ENCODE measurements around the gene STK32C.
"Not testable (repeated sequence)": the region's sequence is repeated elsewhere in the genome, so short reads cannot be mapped to it uniquely, and the experiment has no call there.

Gene STK32C

GRCh38 chr10:132317477-132317876 lies 9.7 kb upstream of the STK32C start:
- DNase-seq (ENCODE audit: low spot score): not testable (repeated sequence)

DNA sequence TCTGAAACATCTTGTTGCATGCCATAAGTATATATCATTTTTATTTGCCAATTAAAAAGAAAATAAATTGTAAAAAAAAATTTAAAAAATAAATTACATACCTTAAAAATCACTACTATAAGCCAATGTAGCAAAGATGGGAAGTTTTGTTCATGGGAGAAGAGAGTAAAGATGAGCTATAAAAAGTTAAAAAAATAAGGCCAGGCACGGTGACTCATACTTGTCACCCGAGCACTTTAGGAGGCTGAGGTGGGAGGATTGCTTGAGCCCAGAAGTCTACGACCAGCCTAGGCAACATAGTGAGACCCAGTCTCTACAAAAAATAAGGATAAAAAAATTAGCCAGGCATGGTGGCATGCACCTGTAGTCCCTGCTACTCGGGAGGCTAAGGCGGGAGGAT lies 8.4 kb upstream of the STK32C start:
- DNase-seq (ENCODE audit: low spot score): no peak

DNA sequence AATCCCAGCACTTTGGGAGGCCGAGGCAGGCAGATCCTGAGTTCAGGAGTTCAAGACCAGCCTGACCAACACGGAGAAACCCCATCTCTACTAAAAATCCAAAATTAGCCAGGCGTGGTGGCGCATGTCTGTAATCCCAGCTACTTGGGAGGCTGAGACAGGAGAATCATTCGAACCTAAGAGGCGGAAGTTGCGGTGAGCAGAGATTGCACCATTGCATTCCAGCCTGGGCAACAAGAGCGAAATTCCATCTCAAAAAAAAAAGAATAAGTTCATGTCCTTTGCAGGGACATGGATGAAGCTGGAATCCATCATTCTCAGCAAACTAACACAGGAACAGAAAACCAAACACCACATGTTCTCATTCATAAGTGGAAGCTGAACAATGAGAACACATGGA lies 7.1 kb upstream of the STK32C start:
- DNase-seq (ENCODE audit: low spot score): not testable (repeated sequence)

- no peak for DNase-seq (ENCODE audit: low spot score)
These were observed 6.6 kb upstream of the STK32C start for GRCh38 chr10:132314336-132314735.

GRCh38 chr10:132313865-132314264 lies 6.1 kb upstream of the STK32C start:
- DNase-seq (ENCODE audit: low spot score): no peak

DNA sequence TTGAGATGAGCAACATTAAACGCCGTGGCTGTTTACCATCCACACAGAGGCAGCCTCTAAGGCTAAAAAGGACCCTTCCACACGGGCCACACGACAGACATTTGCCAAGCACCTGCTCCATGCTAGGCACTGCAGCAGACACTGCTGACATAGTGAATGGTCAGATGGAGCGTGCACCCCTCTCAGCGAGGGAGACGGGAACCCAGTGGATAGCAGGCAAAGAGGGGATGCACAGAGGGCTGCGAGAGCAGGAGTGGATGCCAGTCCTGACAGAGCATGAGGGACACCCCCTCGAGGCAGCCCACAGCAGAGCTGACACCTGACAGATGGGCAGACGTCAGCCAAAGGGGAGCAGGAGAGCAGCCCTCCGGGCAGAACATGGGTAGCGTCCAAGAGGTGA lies 5.6 kb upstream of the STK32C start:
- no peak for DNase-seq (ENCODE audit: low spot score)

DNA sequence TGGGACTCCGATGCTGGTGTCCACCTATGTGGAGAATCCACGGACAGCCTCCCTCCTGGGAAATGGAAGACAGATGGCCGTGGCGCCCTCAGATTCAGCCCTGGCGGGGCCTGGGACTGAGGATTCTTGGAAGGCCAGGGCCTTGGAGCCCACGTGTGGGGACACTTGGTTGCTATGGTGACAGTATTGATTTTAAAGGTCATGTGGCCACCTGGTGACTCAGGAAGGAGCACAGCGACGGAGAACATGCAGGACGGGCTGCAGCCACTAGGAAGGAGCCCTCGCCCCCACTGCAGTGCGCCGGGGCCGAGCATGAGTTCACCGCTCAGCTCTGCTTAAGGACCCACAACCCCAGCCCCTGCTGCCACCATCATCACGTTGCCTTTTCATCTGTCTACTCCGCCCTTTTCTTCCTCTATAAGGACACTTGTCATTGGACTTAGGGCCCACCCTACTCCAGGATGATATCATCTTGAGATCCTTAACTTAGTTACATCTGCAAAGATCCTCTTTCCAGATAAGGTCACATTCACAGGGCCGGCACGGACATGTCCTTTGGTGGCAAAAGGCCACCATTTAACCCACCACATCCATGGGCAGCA lies 3.7 kb upstream of the STK32C start:
- no peak for DNase-seq (ENCODE audit: low spot score)

- DNase-seq (ENCODE audit: low spot score): no peak
These were observed 3.1 kb upstream of the STK32C start for GRCh38 chr10:132310701-132311337.

DNA sequence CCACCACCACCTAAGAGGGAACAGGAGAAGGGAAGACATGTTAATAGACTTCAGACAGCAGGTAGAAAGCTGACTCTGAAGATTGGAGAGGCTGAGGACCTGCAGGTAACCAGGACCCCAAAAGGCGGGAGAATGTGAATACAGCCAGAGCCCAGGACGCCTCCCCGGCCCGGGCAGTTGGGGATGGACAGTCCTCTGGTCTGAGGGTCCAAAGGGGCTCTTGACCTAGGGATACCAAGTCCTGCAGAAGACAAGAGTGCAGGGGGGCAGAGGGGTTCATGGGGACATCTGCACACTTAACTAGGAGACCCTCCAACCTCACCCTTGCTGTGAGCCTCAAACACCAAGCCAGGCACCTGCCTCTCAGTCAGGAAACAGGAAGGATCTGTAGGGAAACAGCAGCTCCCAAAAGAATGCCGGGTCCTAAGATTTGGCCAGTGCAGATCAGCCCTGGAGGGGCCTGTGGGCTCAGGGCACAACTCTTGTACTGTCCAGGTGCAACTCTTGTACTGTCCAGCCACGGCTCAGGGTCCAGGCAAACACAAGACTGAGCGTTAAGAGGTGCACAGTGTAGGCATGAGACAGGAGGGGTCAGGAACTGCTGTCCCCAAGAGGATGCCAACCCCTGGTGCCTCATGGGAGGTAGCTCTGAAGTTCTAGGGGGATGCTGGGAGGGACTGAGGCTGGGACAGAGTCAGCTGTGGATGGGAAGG lies 2.3 kb upstream of the STK32C start:
- DNase-seq (ENCODE audit: low spot score): no peak

DNA sequence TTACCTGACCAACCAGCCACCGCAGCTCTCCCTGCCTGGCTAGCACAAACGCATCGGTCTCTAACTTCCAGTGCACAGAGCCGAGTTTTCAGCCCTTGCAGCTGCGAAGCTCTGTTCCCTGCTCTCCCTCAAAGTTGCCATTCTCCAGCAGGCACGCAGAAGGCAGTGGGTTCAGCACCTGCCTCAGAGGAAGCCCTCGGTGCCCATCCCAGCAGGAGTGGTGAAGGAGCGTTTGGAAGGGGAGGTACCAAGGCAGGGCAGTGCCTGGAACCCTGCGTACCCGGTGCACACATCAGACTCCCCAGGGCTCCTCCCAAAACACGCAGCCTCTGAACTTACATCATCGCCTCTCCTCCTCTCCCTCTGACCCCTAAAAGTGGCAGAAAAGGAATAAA lies 1.7 kb upstream of the STK32C start:
- no peak for DNase-seq (ENCODE audit: low spot score)

GRCh38 chr10:132308587-132309470 lies 1.1 kb upstream of the STK32C start:
- DNase-seq (ENCODE audit: low spot score): no peak

GRCh38 chr10:132306864-132307751 lies 642 bp downstream of the STK32C start:
- no peak for DNase-seq (ENCODE audit: low spot score)

GRCh38 chr10:132306343-132306685 lies 1.4 kb downstream of the STK32C start:
- DNase-seq (ENCODE audit: low spot score): no peak

DNA sequence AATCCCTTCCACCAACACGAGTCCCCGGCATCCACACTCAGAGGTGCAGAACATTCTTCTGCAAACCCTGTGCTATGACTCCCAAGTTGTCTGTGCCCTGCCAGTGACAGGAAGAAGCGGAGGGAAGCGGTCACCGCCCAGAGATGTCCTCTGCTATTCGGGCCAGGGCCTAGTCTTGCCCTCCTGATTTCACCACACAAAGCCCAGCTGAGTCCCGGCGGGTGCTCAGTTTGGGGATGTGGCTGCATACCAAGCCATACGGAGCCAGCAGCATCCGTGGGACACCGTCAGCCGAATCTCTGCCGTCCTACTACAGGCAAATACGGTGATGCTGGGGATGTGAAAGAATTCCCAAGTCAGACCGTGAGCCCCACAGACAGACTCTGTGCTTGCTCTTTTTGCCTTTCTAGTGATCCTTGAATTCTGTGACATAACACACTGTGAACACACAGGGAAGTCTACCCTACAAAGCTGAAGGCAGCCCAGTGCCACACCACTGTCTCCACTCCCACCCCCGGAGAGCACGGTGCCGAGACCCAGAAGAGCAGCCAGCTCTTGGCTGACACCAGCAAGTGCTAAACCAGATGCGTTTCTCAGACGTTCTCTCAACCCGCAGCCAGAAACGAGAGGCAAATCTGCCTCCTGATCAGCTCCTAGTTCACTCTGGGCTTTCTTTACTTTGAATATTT lies 2.0 kb downstream of the STK32C start:
- no peak for DNase-seq (ENCODE audit: low spot score)

GRCh38 chr10:132304756-132305509 lies 2.8 kb downstream of the STK32C start:
- DNase-seq (ENCODE audit: low spot score): no peak

GRCh38 chr10:132303361-132304115 lies 4.2 kb downstream of the STK32C start:
- no peak for DNase-seq (ENCODE audit: low spot score)

GRCh38 chr10:132302421-132303310 lies 5.1 kb downstream of the STK32C start:
- no peak for DNase-seq (ENCODE audit: low spot score)
